Osteoblast (primary cell): ENCODE results near the gene SCG2. TPM values are rescaled to one million over a fixed set of nuclear protein-coding genes. Genes with fewer than 3 reads are reported as not detected.

Experiments
- DNase-seq: peaks from one replicate; pipeline ENCODE4 v3.0.0; 2011; ENCODE audit warnings: low spot score, mixed read lengths; ENCODE audit not compliant: insufficient read length; ENCODE audit errors: missing footprints
- H2AFZ ChIP-seq: 2 replicates; pipeline ENCODE4 v1.6.0; 2011; ENCODE audit warnings: mild to moderate bottlenecking, low read length
- H3K27ac ChIP-seq: 2 replicates; pipeline ENCODE4 v1.5.1; 2011; ENCODE audit warnings: mild to moderate bottlenecking, low read depth, low read length, moderate library complexity
- H3K27me3 ChIP-seq: 2 replicates; pipeline ENCODE4 v1.6.0; 2012; ENCODE audit warnings: mild to moderate bottlenecking, control low read depth, inconsistent platforms, low read length, moderate library complexity; ENCODE audit not compliant: insufficient read depth
- H3K36me3 ChIP-seq: 2 replicates; pipeline ENCODE4 v1.5.1; 2011; ENCODE audit warnings: mild to moderate bottlenecking, low read length, control low read depth, moderate library complexity; ENCODE audit not compliant: insufficient read depth
- H3K4me1 ChIP-seq: 2 replicates; pipeline ENCODE4 v1.5.1; 2011; ENCODE audit warnings: mild to moderate bottlenecking, low read length, control low read depth, moderate library complexity; ENCODE audit not compliant: insufficient read depth
- H3K4me2 ChIP-seq: 2 replicates; pipeline ENCODE4 v1.6.0; 2011; ENCODE audit warnings: mild to moderate bottlenecking, low read length; ENCODE audit not compliant: insufficient read depth
- H3K4me3 ChIP-seq: fragments of 200-600 bp; sonication (generic); 3 replicates; pipeline ENCODE4 v1.5.1; 2012; ENCODE audit warnings: mild to moderate bottlenecking, low read length, inconsistent platforms; ENCODE audit not compliant: insufficient read depth
- H3K79me2 ChIP-seq: 2 replicates; pipeline ENCODE4 v1.6.0; 2012; ENCODE audit warnings: mild to moderate bottlenecking, low read length, control low read depth, inconsistent platforms; ENCODE audit not compliant: insufficient read depth
- H3K9me3 ChIP-seq: 2 replicates; pipeline ENCODE4 v1.5.1; 2011; ENCODE audit warnings: low read depth, low read length, control low read depth
- H4K20me1 ChIP-seq: 2 replicates; pipeline ENCODE4 v1.6.0; 2012; ENCODE audit warnings: mild to moderate bottlenecking, low read length, control low read depth; ENCODE audit not compliant: insufficient read depth
- total RNA-seq: library from RNA; depleted of rRNA; stranded (reverse); fragments of >200 nt; gene quantifications from 2 replicates; pipeline ENCODE4 v1.2.3, GENCODE V29; 2012
- TF ChIP-seq, protein P1 (sequence below): IDR thresholded peaks from 2 replicates; pipeline ENCODE4 v1.5.1; 2011; ENCODE audit warnings: mild to moderate bottlenecking, low read depth, low read length, moderate library complexity; ENCODE audit errors: extremely low read depth

Gene SCG2
- total RNA-seq, 1 donor: 2.2 TPM

GRCh38 chr2:223619486-223620129 is 17.4 kb upstream of the SCG2 start:
- DNase-seq: no peak
- H3K27me3 ChIP-seq: peaks cover 17% of the 10 kb centered on the region
- no peaks in the 10 kb centered on the region for H3K9me3 ChIP-seq
- H3K36me3 ChIP-seq: no peaks in the 10 kb centered on the region
- no peak overlapping the region for H3K4me2 ChIP-seq
- H3K27ac ChIP-seq: no peak overlapping the region
- no peaks in the 10 kb centered on the region for H3K79me2 ChIP-seq
- TF ChIP-seq, protein P1, sequence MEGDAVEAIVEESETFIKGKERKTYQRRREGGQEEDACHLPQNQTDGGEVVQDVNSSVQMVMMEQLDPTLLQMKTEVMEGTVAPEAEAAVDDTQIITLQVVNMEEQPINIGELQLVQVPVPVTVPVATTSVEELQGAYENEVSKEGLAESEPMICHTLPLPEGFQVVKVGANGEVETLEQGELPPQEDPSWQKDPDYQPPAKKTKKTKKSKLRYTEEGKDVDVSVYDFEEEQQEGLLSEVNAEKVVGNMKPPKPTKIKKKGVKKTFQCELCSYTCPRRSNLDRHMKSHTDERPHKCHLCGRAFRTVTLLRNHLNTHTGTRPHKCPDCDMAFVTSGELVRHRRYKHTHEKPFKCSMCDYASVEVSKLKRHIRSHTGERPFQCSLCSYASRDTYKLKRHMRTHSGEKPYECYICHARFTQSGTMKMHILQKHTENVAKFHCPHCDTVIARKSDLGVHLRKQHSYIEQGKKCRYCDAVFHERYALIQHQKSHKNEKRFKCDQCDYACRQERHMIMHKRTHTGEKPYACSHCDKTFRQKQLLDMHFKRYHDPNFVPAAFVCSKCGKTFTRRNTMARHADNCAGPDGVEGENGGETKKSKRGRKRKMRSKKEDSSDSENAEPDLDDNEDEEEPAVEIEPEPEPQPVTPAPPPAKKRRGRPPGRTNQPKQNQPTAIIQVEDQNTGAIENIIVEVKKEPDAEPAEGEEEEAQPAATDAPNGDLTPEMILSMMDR: no peak
- H4K20me1 ChIP-seq: no peaks in the 10 kb centered on the region
- no peak overlapping the region for H3K4me3 ChIP-seq
- H2AFZ ChIP-seq: no peak overlapping the region
- H3K4me1 ChIP-seq: no peaks in the 10 kb centered on the region

GRCh38 chr2:223618172-223619035 is 16.2 kb upstream of the SCG2 start:
- no peaks in the 10 kb centered on the region for H3K36me3 ChIP-seq
- H4K20me1 ChIP-seq: no peaks in the 10 kb centered on the region
- TF ChIP-seq, protein P1: no peak
- no peaks in the 10 kb centered on the region for H3K79me2 ChIP-seq
- H3K4me1 ChIP-seq: no peaks in the 10 kb centered on the region
- H3K4me3 ChIP-seq: no peak overlapping the region
- no peak overlapping the region for H2AFZ ChIP-seq
- H3K27ac ChIP-seq: no peak overlapping the region
- no peak overlapping the region for H3K4me2 ChIP-seq
- peaks cover 17% of the 10 kb centered on the region for H3K27me3 ChIP-seq
- no peaks in the 10 kb centered on the region for H3K9me3 ChIP-seq
- no peak for DNase-seq

DNA sequence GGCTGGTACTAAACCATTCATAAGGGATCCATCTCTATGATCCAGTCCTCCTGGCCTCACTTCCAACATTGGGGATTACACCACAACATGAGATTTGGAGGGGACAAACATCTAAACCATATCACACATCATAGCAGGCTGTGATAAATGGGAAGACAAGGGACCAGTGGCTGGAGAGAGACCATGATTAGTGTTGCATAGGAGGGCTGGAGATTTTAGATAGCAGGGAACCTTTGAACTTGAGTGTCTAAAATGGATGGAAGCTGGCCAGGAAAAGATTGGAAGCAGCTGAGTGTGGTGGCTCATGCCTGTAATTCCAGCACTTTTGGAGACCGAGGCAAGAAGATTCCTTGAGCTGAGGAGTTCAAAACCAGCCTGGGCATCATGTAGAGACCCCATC is 12.4 kb upstream of the SCG2 start:
- TF ChIP-seq, protein P1: no peak
- peaks cover 5% of the 10 kb centered on the region for H3K4me1 ChIP-seq
- H3K79me2 ChIP-seq: no peaks in the 10 kb centered on the region
- H4K20me1 ChIP-seq: no peaks in the 10 kb centered on the region
- no peak overlapping the region for H3K27ac ChIP-seq
- DNase-seq: no peak
- no peak overlapping the region for H3K4me3 ChIP-seq
- peaks cover 13% of the 10 kb centered on the region for H3K27me3 ChIP-seq
- no peaks in the 10 kb centered on the region for H3K9me3 ChIP-seq
- no peak overlapping the region for H3K4me2 ChIP-seq
- no peaks in the 10 kb centered on the region for H3K36me3 ChIP-seq
- no peak overlapping the region for H2AFZ ChIP-seq
